Hindlimb muscle (tissue), 1 donor: Measurements from ENCODE around the gene CA12. TPM values are rescaled to one million over a fixed set of nuclear protein-coding genes. Genes with fewer than 3 reads are reported as not detected.
A peak's percentile ranks its signal among the peaks of the same experiment; 100 is the strongest.
"Not testable (repeated sequence)": the region's sequence is repeated elsewhere in the genome, so short reads cannot be mapped to it uniquely, and the experiment has no call there.

Source experiments
- DNase-seq: peaks from one replicate; pipeline ENCODE4 v3.0.0-alpha.2; 2013
- polyA plus RNA-seq: library from polyadenylated mRNA; unstranded; fragments of 120-200 nt; gene quantifications from one replicate; pipeline ENCODE4 v1.2.1, GENCODE V29; 2013; ENCODE audit not compliant: insufficient read length

CA12 gene
- 0.83 TPM for polyA plus RNA-seq

DNA sequence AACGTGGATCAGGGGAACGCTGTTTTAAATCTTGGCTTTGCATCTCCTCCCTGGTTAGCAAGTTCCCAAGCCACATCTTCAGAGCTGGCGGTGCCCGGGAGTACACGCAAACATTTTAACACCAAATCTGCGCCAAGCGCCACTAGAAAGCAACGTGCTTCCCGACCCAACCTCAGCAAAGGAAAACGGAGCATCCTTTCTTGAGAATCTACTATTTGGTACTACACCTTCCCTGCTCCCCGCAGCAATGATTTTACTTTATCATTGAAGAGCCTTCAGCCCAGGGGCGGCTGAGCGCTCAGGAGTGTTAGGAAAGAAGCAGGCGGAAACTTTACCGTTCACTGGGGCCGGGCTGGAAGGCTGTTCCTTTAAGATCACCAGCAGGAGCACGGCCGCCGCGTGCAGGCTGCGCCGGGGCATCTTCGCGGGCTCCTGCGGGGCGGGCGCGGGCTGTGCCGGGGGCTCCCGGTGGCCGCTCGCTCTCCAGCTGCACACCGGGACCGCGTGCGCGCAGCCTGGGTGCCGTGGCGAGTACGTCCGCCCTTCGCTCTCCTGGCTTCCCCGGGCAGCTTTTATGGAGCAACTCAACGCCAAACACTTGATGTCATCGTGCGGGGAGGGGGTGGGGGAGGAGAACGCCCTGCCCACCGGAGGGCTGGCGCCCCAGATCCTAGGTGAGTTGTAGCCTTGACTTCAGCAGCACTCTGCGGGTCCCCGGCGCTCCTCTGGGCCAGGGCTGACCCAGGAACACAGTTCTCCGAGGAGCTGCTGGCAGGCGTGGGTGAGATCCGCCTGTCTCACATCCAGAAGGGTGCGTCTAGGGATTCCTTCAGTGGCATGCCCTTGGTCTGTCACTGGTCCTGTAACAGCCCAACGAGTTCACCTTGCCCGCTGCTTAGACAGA is at the start of gene CA12:
CA12 (minus strand) TSS at position 546 of the 904 bp plus-strand sequence; CDS start at position 420, 126 bp downstream.
- DNase-seq, result no peak

- DNase-seq, result no peak
Observed at GRCh38 chr15:63430766-63431451, 49.3 kb upstream of the CA12 start.

DNA sequence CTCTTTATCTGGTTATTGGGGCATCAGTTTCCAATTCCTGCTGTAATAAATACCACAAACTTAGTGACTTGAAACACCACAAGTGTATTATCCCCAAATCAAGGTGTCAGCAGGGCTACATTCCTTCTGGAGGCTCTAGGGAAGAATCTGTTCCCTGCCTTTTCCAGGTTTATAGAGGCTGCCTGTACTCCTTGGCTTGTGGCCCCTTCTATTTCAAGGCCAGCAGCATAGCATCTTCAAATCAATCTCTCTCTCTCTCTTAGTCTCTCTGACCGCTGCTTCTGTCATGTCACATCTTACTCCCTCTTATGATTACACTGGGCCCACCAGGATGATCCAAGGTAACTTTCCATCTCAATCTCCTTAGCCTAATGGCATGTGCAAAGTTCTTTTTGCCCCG is 44.9 kb upstream of the CA12 start:
- no peak for DNase-seq

DNA sequence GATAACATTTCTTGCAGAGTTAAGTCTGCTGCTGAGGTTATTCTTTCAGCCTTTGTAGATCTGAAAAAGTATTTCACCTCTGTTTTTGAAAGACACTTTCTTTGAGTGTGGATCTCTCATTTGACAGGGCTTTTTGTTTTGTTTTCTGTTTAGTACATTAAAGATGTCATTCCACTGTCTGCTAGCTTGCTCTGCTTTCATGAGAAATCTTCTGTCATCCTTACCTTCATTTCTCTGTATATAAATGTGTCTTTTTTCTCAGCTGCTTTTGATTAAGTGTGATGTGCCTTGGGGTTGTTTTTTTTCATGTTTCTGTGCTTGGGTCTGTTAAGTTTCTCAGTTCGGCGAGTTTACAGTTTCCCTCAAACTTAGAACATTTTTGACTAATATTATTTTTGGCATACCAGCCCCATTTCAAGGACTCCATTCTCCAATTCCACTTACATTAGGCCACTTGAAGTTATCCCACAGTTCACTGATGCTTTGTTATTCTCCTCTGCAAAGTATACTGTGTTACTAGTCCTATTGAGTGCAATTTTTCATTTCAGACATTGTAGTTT is 43.9 kb upstream of the CA12 start:
- no peak for DNase-seq

GRCh38 chr15:63422891-63423590 is 41.4 kb upstream of the CA12 start:
- DNase-seq, result peak; percentile 42

DNA sequence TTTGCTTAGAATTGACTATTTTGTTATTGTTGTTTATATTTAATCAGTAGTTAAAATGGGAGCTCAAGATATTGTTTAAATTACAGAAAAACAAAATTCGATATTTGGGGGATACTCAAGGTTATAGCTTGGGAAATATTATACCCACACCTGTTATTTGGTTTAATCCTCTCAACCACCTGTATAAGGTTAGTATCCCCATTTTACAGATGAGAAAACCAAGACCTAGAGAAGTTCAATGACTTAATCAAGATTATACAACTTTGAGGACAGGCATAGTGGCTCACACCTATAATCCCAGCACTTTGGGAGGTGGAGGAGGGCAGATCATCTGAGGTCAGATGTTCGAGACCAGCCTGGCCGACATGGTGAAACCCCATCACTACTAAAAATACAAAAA is 39.8 kb upstream of the CA12 start:
- no peak for DNase-seq

GRCh38 chr15:63420333-63420747 is 38.7 kb upstream of the CA12 start:
- no peak for DNase-seq

DNA sequence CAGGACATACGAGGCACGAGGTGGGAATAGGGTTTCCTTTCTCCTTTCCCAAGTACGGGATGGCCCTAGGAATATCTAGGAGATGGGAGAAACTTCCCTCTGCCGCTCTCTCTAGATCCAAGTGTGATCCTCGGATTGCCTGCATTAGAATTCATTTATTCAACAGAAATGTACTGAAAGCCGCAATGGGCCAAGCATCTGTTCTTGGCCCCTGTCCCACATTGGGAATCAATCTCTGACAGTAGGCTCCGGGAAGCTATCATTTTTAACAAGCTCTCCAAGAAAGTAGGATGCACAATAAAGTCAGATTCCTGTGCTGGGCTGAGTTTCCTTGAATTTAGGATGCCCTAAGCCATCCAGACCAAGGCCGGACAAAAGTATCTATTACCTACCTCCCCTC is 37.2 kb upstream of the CA12 start:
- peak; percentile 43 for DNase-seq

DNA sequence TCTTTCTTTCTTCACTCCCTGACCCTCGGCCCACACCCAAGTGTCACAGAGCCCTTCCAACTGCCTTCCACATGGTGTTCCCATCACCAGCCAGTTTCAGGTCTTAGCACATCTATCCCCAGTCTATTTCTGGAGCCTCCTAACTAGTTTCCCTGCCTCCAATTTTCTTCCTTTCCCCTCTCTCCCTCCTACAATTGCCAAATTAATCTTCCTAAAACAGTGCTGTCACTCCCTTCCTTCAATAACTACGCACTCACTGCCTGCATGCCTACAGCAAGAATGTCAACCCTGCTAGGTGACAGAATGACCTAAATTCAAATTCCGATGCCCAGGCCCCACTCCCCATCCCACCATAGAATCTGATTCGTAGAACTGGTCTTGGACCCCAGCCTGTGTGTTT is 36.1 kb upstream of the CA12 start:
- no peak for DNase-seq

GRCh38 chr15:63417274-63417673 is 35.6 kb upstream of the CA12 start:
- not testable (repeated sequence) for DNase-seq

- DNase-seq, result no peak
Observed at GRCh38 chr15:63414474-63415120, 33.0 kb upstream of the CA12 start.

DNA sequence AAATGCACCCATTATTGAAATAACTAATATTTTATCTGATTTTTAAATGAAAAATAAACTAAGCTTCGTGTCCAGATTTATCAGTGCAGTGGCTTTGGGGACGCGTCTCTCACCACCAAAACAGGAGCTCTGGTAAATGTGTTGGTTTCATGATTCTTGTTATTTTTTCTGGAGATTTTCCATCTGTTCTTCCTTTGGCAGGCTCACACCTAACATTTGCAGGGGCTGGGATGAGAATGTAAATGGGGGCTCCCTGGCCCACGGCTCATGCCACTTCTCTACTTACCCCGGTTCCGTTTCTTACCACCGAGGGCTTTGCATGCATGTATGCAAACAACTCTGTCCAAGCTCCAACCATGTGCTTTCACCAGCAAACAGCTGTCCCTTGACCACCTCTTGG is 30.9 kb upstream of the CA12 start:
- DNase-seq, result no peak

GRCh38 chr15:63411866-63412265 is 30.2 kb upstream of the CA12 start:
- no peak for DNase-seq

GRCh38 chr15:63409179-63409578 is 27.5 kb upstream of the CA12 start:
- no peak for DNase-seq

DNA sequence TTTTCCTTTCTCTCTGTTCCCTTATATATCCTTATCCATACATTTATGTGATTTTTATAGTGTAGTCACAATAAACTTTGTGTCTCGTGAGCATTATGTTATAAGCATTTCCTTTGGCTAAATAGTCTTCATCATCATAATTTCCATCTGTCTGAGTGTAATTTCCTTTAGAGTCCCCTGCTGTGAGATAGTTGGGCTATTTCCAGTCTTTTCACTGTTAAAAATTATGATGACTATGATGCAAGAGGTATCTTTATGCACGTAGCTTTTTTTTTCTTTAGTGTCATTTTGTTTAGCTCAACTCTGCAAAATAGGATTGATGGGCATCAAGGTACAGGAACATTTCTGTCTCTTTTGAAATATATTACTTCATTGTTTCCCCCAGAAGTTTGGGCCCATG is 26.9 kb upstream of the CA12 start:
- peak; percentile 38 for DNase-seq

DNA sequence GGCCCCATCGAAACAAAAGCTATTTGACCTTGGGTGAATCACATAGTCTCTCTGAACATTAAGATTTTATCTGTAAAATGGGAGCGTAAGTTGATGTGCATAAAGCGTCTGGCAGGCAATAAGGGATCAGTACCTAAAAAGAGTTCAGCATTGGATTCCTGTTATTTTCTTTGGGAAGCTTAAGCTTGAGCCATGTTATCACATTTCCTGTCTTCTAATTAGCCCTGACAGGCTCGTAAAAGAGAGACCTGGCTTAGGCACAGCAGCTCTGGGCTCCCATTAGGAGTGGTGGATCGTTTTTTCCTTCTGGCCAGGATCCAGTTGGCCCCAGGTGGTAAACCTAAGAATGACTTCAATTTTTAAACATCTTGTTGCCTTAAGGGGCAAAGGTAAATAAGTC is 26.0 kb upstream of the CA12 start:
- DNase-seq, result no peak

DNA sequence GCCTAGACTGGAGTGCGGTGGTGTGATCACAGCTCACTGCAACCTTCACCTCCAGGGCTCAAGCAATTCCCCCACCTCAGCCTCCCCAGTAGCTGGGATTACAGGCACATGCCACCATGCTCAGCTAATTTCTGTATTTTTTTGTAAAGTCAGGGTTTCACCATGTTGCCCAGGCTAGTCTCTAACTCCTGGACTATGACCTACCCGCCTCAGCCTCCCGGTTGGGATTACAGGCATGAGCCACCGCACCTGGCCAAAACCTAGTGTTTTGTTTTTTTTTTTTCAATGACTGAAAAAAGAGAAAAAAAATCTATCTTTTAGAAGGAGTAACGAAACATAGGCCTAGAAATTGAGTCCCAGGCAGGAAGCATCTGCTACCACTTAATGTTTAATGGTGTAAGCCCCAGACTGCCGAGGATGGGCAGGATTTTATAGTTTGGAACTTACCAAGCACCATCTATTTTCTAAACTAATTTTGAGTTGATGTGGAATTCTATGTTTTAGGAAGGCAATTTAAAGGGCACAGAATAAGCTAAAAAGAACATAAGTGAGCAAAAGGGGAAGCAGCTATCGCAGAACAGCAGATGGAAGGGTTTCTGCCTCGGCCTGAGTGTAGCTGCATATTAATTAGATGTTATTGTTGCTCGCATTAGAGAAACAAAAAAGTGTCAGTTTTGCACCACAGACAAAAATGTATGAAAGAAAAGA is 24.2 kb upstream of the CA12 start:
- no peak for DNase-seq

GRCh38 chr15:63405159-63405558 is 23.5 kb upstream of the CA12 start:
- DNase-seq, result no peak

DNA sequence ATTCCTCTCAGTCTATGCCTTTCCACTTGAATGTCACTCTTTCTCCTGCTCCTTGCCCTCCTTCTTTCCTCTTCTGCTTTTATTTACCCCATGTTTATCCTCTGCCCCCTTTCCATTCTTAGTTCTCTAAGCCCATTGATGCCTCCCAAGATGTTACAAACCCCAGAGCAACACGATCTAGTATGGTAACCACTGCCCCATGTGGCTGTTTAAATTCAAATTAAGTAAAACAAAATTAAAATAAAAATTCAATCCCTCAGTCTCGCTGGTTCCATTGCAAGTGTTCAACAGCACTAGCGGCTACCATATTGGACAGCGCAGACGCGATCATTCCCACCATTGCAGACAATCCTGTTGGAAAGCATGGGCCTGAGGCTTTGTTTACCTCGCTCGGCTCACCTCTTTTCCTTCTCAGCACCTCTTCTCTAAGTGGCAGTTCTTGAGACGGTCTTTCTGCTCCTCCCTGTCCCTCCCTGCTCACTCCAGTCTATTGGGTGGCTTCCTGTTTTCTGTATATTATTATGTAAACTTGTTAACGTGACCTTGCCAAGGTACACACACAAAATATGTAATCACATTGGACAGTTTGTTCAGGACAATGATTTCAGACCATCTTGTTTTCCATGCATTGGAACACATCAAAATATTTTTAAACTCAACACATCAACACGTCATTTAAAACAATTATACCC is 21.8 kb upstream of the CA12 start:
- no peak for DNase-seq

- peak; percentile 34 for DNase-seq
Observed at GRCh38 chr15:63402498-63403253, 21.0 kb upstream of the CA12 start.
